Mesothelial cell of epicardium (in vitro differentiated cells): ENCODE data around the gene FYCO1. TPM values are rescaled to one million over a fixed set of nuclear protein-coding genes. Genes with fewer than 3 reads are reported as not detected.

Experiments
- DNase-seq, 2 experiments: peaks; one replicate each; pipeline ENCODE4 v3.0.0; 2021; ENCODE audit warnings: low spot score in 2 of 2; ENCODE audit not compliant: unreplicated experiment in 2 of 2
- H3K27ac Mint-ChIP-seq: 2 replicates; pipeline ENCODE4 v1.8.0; 2021; ENCODE audit warnings: mixed read lengths
- H3K27me3 Mint-ChIP-seq: 2 replicates; pipeline ENCODE4 v1.8.0; 2021; ENCODE audit warnings: low read depth, mixed read lengths
- H3K36me3 Mint-ChIP-seq: 2 replicates; pipeline ENCODE4 v1.8.0; 2021; ENCODE audit warnings: mixed read lengths
- H3K4me1 Mint-ChIP-seq: 2 replicates; pipeline ENCODE4 v1.8.0; 2021; ENCODE audit warnings: mixed read lengths
- H3K4me3 Mint-ChIP-seq: 2 replicates; pipeline ENCODE4 v1.8.0; 2021; ENCODE audit warnings: mild to moderate bottlenecking, moderate library complexity, mixed read lengths
- H3K9me3 Mint-ChIP-seq: 2 replicates; pipeline ENCODE4 v1.8.0; 2021; ENCODE audit warnings: mixed read lengths
- CTCF ChIP-seq: fragments of 200-600 bp; sonication (generic); IDR thresholded peaks from one replicate; pipeline ENCODE4 v1.5.0; 2021; ENCODE audit warnings: antibody characterized with exemption; ENCODE audit not compliant: unreplicated experiment
- total RNA-seq: library from RNA; stranded (reverse); gene quantifications from 3 replicates; pipeline ENCODE4 v1.2.1, GENCODE V29; 2021

Gene FYCO1
- total RNA-seq, 1 donor from 2014 or later = 23.1 TPM

DNA sequence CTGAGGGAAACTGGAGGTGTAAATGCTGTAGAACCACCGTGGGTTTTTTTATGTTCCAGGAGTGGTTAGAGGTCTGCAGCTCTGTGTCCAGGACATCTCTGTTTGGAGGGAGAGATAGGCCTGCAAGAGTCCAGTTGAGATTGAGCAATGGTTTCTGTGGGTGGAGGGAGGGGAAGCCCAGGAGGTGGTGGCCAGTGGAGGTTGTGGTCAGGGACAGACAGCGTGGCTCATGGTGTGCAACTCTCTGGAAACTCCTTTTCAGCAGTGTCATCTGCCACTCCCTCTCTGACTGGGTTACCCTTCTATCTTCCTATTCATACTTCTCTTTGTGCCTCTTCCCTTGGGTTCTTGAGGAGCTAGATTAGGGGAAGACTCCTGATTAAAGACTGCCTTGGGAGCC, 22.1 kb upstream of the FYCO1 start:
- DNase-seq = no peak
- no peak for TF ChIP-seq CTCF

GRCh38 chr3:46013316-46014094, 17.9 kb upstream of the FYCO1 start:
- DNase-seq = no peak
- TF ChIP-seq CTCF = no peak
- Mint-ChIP-seq H3K27ac (no peak overlapping the region), H3K27me3 (no peaks in the 10 kb centered on the region), H3K4me1 (no peaks in the 10 kb centered on the region), H3K36me3 (no peaks in the 10 kb centered on the region), H3K4me3 (no peak overlapping the region), H3K9me3 (no peaks in the 10 kb centered on the region)

More for the DNA sequence above, 22.1 kb upstream of the FYCO1 start:
- H3K9me3 Mint-ChIP-seq = peaks cover 20% of the 10 kb centered on the region
- H3K27ac Mint-ChIP-seq = no peak overlapping the region
- no peak overlapping the region for H3K4me3 Mint-ChIP-seq
- no peaks in the 10 kb centered on the region for H3K36me3 Mint-ChIP-seq
- peaks cover 2% of the 10 kb centered on the region for H3K27me3 Mint-ChIP-seq
- H3K4me1 Mint-ChIP-seq = no peaks in the 10 kb centered on the region

GRCh38 chr3:46012246-46012645, 16.6 kb upstream of the FYCO1 start:
- no peaks in the 10 kb centered on the region for H3K9me3 Mint-ChIP-seq
- no peak overlapping the region for H3K27ac Mint-ChIP-seq
- H3K4me3 Mint-ChIP-seq = no peak overlapping the region
- no peaks in the 10 kb centered on the region for H3K36me3 Mint-ChIP-seq
- TF ChIP-seq CTCF = no peak
- DNase-seq = no peak
- no peaks in the 10 kb centered on the region for H3K27me3 Mint-ChIP-seq
- no peaks in the 10 kb centered on the region for H3K4me1 Mint-ChIP-seq

DNA sequence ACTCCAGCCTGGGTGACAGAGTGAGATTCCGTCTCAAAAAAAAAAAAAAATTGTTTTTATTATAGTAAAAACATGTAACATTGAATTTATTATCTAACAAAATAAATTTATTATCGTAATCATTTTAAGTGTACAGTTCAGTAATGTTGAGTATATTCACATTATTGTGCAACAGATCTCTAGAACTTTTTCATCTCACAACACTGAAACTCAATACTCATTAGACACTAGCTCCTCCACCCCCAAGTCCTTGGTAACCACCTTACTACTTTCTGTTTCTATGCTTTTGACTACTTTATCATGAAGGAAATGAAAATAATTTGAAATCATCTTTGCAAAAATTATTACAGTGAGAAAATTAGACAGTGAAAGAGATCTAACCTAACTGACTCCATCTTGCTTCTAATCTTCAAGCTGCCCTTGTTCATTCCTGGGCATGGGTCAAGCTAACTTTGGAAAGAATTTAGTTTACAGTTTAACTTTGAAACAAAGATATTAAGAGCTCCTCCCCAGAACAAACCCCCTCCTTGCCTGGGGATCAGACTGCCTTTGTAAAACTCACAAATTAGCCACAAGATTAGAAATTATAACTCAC, 15.0 kb upstream of the FYCO1 start:
- no peak overlapping the region for H3K4me3 Mint-ChIP-seq

DNA sequence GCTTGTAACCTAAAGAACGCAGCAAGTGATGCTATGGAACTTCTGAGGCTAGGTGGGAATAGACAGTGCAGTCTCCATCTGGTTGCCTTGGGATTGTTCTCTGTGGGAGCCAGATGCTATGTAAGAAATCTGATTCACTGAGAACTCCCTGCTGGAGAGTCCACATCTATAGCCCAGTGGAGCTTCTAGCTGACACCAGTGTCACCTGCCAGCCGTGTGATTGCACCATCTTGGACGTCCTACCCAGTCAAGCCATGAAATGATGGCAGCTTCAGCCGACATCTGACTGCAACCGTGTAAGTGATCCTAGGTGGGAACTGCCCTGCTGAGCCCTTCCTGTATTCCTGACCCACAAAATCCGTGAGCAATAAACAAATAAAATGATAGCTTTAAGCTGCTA, 12.4 kb upstream of the FYCO1 start:
- Mint-ChIP-seq H3K36me3 (no peaks in the 10 kb centered on the region), H3K4me1 (peaks cover 5% of the 10 kb centered on the region), H3K27ac (no peak overlapping the region), H3K4me3 (no peak overlapping the region), H3K9me3 (no peaks in the 10 kb centered on the region), H3K27me3 (no peaks in the 10 kb centered on the region)
- DNase-seq = no peak
- no peak for TF ChIP-seq CTCF

More for the DNA sequence above, 15.0 kb upstream of the FYCO1 start:
- TF ChIP-seq CTCF = no peak
- no peaks in the 10 kb centered on the region for H3K36me3 Mint-ChIP-seq
- no peaks in the 10 kb centered on the region for H3K27me3 Mint-ChIP-seq
- peaks cover 5% of the 10 kb centered on the region for H3K4me1 Mint-ChIP-seq
- H3K9me3 Mint-ChIP-seq = no peaks in the 10 kb centered on the region
- DNase-seq = no peak
- H3K27ac Mint-ChIP-seq = no peak overlapping the region
